UCSD-AML1 (cell line): ENCODE measurements around the gene ABCA7.

ENCODE experiments used
- DNase-seq: peaks from one replicate; lab custom pipeline; 2025; ENCODE audit not compliant: unreplicated experiment; lab: John Stamatoyannopoulos, UW

The ABCA7 gene

DNA sequence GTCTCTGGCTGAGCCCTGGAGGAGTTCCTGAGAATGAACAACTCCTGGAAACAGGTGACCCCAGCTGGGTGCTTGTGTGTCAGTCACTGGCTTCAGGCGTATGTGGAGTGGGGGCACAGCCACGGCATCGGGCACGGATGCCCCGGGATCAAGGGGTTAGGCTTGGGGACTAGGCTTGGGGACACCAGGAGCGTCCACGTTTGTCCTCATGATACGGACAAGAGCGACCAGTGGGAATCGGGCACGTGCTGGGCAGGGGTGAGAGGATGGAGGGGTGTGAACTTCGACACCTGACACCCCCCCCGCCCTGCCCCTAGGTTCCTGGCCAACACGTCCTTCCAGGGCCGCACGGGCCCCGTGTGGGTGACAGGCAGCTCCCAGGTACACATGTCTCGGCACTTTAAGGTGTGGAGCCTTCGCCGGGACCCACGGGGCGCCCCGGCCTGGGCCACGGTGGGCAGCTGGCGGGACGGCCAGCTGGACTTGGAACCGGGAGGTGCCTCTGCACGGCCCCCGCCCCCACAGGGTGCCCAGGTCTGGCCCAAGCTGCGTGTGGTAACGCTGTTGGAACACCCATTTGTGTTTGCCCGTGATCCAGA, 35.6 kb upstream of the ABCA7 start:
- DNase-seq, result no peak

DNA sequence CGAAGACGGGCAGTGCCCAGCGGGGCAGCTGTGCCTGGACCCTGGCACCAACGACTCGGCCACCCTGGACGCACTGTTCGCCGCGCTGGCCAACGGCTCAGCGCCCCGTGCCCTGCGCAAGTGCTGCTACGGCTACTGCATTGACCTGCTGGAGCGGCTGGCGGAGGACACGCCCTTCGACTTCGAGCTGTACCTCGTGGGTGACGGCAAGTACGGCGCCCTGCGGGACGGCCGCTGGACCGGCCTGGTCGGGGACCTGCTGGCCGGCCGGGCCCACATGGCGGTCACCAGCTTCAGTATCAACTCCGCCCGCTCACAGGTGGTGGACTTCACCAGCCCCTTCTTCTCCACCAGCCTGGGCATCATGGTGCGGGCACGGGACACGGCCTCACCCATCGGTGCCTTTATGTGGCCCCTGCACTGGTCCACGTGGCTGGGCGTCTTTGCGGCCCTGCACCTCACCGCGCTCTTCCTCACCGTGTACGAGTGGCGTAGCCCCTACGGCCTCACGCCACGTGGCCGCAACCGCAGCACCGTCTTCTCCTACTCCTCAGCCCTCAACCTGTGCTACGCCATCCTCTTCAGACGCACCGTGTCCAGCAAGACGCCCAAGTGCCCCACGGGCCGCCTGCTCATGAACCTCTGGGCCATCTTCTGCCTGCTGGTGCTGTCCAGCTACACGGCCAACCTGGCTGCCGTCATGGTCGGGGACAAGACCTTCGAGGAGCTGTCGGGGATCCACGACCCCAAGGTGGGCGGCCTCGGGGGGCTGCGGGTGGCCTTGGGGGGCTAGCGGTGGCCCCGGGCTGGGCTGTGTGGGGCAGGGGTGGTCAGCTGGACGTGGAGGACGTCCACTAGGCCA, 34.9 kb upstream of the ABCA7 start:
- no peak for DNase-seq

DNA sequence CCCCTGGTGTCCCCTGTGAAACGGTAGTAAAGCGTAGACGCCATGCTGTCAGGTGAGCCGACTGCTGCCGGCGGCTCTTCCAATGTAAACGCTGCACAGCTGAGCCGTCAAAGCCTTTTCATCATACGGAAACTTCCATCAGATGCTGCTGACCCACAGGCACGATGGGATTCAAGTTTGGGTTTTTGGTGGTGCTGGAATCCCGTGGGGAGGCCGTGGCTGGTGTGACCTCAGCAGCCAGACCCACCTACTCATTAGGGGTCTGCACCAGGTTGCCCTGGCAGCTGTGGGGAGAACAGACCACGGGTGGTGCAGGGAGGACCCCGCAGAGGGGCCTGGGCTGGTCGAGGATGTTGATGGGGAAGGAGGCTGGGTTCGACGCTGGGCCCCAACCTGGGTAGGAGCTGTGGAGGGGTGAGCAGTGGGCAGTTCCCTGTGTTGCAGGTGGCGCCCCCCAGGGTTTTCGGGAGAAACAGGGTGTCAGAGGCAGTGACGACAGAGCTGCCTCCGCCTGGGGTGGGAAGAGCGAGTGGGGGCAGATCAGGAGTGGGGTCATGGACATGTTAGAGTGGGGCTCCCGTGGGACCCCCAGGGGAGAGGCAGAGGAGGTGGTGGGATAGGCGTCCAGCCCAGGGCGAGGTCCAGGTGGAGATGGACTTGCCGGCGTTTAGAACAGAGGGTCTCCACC, 33.1 kb upstream of the ABCA7 start:
- no peak for DNase-seq

DNA sequence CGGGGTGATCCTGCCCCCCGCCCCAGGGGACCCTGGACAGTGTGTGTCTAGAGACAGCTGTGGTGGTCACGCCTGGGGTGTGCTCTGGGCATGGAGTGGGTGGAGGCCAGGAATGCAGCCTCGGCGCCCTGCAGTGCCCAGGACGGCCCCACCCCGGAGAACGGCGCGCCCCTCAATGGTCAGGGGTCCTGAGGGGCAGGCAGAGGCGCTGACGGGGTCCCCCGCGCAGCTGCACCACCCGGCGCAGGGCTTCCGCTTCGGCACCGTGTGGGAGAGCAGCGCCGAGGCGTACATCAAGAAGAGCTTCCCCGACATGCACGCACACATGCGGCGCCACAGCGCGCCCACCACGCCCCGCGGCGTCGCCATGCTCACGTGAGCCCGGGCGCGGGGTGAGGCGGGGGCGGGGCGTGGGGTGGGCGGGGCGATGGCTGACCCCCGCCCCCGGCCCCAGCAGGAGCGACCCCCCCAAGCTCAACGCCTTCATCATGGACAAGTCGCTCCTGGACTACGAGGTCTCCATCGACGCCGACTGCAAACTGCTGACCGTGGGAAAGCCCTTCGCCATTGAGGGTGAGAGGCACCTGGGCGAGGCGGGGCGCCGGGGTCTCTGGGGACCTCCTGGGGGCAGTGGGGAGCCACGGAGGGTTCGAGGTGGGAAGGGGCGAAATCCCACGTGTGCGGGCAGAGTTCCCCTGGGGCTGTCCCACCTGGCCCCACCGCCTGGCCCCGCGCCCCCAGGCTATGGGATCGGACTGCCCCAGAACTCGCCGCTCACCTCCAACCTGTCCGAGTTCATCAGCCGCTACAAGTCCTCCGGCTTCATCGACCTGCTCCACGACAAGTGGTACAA, 32.3 kb upstream of the ABCA7 start:
- no peak for DNase-seq

DNA sequence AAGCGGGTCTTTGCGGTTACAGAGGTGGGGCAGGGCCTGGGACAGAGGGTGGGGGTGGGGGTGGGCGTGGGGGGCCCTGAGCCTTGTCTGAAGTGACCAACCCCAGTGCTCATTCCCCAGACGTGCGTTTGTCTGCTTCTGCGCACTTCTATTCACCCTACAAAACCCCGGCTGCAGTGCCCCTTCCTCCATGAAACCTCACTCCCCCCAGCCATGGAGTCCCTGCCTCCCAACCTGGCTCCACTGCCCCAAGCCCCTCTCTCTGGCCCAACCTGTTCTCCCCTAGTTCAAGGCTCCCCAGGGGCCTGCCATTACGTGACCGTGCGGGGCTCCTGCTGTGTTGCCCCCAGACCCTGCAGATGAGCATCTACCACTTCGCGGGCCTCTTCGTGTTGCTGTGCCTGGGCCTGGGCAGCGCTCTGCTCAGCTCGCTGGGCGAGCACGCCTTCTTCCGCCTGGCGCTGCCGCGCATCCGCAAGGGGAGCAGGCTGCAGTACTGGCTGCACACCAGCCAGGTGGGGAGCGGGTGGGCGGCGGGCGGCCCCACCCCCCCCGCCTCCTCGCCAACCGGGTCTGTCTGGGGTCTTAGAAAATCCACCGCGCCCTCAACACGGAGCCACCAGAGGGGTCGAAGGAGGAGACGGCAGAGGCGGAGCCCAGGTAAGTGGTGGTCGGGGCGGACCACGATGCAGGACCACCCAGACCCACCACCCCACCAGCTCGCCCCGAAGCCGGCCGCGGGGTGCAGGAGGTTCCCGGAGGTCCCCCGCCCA, 31.5 kb upstream of the ABCA7 start:
- no peak for DNase-seq

DNA sequence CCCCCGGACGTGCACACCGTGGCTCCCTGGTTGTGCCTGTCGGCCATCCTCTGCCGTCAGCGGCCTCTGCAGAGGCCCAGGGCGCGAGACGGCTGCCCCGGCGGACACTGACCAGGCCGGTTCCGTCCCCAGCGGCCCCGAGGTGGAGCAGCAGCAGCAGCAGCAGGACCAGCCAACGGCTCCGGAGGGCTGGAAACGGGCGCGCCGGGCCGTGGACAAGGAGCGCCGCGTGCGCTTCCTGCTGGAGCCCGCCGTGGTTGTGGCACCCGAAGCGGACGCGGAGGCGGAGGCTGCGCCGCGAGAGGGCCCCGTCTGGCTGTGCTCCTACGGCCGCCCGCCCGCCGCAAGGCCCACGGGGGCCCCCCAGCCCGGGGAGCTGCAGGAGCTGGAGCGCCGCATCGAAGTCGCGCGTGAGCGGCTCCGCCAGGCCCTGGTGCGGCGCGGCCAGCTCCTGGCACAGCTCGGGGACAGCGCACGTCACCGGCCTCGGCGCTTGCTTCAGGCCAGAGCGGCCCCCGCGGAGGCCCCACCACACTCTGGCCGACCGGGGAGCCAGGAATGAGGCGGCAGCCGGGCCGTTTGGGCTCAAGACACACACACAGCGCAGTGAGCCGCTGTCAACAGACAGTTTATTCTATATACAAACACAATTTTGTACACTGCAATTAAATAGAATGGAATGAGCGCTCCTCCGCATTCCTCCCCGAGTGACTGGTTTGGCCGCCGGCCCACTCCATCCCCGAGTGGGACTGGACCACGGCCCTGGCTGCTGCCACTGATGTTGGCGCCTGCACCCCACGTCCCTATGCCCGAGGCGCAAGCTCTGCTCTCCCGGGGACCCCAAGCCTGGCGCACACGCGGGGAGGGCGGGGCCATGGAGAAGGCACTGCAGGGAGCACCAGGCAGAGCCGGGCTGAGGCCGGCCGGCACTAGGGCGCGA, 30.6 kb upstream of the ABCA7 start:
- DNase-seq, result no peak

DNA sequence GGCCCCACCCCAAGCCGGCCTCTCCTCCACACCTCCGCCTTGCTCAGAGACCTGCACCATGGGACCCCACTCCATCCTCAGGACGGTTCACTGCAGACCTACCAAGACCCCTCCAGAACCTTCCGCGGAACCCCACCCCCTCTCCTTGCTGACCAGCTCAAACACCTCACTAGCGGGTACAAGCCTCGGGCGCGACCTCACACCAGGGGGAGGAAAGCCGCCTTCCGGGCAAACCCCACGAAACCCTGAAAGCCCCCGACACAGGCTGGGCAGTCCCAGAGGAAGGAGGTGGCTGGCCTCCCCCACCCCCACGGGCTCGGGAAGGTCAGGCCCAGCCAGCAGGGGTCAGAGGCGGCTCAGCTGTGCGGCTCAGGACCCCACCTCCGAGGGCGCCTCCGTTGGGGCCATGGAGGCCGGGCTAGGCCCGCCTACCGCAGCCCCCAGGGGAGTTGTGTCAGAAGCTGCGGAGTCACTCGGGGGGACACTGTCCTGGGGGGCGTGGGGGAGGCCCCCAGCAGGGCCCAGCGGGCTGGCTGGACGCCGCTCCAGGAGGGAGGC, 29.8 kb upstream of the ABCA7 start:
- no peak for DNase-seq

DNA sequence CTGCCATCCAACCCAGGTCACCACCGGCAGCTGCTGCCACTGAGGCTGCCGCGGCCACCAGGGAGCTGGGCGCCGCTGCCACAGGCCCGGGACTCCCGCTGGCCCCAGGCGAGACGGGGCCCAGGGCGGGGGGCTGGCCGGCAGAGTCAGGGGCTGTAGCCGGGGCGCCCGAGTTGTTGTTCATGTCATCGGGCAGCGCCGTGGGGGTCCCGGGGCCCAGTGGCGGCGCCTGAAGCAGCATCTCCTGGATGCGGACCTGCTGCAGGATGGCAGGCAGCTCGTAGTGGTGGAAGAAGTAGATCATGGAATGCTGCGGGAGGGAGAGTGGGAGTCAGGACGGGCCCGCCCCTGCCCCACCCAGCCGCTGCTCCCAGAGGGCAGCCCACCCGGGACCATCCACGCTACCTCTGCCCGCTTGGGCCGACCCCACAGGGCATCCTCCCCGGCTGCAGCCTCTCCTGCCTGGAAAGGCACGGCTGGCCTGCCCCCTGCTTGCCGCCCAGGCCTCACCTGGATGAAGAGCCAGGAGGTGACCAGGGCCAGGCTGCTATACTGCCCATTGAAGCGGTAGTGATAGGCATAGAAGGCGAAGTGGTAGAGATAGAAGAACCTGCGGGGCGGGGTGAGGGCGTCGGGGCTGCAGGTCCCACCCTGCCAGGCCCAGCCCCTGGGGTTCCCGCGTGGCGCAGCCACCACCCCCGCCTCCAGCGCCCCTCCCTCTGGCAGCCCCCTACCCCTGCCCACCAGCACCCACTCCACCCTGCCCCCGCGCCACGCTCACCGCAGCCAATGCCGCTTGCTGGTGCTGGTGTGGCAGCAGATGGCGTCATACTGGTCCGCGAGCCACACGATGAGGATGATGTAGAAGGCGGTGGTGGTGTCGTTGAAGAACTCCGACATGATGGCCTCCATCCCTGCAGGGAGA, 29.1 kb upstream of the ABCA7 start:
- DNase-seq, result no peak

DNA sequence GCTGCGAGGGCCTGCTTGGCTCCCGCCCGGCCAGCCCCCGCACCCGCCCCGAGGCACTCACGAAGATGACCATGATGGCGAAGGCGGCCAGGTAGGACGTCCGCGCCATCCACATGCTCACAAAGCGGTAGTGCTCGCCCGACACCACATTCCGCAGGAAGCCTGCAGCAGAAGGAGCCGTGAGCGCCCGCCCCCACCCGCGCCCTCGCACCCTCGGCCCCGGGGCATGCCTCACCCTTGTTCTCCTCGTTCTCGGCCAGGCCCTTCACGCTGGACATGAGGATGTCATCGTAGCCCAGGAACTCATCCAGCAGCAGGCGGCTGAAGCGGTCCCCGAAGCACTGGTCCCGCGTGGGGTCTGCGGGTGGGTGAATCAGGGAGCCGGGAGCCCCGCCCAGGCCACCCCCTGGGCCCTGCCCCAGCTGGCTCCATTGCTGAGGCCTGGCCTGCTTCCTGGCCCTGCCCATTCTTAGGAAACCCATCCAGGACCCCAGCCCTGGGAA, 28.0 kb upstream of the ABCA7 start:
- no peak for DNase-seq

DNA sequence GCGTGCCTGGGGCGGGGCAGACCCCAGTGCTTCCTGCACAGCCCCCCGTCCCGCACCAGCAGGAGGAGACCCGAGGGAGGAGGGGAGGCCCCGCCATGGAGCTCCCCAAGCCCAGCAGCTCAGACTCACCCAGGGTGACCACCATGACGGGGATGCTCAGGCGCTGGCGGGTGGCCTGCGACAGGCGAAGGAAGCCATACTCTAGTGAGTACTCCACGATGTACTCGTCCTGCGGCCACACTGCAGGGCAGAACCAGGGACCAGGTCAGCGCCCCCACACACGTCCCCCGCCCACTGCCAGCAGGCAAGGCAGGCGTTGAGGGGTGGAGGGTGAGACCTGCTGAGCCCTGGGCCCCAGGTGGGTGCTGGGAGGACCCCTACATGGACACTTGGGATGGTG, 27.6 kb upstream of the ABCA7 start:
- DNase-seq, result no peak

DNA sequence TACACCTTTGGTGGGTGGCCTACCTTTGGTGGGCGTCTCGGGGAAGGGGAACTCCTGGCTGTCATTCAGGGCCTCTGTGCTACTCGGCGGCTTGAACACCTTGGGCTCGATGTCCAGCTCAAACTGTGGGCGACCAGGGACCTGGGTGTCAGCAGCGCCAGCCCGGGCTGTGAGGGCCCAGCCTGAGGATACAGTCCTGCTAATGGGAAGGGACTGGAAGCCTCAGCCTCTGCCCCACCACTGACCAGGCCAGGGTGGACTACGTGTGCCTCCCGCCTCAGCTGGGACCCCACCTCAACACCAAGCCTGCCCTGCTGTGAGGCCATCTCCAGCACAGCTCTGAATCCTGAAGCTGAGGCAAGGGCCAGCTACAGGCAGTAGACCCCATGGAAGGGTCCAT, 26.7 kb upstream of the ABCA7 start:
- no peak for DNase-seq

DNA sequence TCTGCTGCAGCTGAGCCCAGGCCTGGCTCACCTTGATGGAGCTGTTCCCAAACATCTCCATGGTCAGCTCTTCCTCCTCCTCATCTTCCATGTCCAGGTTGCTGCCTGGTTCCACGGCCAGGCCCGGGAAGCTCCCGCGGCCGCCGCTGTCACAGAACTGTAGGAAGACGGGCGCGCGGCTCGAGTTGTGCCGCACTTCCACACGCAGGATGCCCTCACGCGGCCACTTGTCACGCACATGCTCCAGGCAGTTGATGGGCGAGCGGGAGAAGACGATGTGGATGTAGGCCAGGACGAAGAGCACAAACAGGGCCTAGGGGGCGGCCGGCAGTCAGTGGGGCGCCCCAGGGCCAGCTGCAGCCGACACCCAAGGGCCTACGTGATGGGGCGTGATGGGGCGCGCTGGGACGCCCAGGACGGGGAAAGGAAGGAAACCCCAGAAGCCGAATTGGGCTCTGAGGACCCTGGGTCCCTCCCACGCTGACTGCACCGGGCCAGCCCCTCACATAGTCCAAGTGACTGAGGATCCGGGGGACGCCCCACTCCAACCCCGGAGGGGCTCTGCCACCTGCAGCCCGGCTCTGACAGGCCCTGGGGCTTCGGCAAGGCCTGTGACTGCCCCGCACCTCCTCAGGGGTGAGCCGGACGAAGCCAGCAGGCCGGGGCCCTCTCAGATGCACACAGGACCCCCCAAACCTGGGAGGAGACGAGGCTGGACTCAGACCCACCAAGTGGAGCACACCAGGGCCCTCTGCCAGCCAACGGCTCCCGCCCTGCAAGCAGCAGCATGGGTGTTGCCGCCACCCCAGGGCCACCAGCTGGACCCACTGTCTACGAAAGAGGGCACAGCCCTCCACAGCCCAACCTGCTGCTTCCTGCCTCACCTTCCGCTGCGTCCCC, 25.5 kb upstream of the ABCA7 start:
- DNase-seq, result no peak

DNA sequence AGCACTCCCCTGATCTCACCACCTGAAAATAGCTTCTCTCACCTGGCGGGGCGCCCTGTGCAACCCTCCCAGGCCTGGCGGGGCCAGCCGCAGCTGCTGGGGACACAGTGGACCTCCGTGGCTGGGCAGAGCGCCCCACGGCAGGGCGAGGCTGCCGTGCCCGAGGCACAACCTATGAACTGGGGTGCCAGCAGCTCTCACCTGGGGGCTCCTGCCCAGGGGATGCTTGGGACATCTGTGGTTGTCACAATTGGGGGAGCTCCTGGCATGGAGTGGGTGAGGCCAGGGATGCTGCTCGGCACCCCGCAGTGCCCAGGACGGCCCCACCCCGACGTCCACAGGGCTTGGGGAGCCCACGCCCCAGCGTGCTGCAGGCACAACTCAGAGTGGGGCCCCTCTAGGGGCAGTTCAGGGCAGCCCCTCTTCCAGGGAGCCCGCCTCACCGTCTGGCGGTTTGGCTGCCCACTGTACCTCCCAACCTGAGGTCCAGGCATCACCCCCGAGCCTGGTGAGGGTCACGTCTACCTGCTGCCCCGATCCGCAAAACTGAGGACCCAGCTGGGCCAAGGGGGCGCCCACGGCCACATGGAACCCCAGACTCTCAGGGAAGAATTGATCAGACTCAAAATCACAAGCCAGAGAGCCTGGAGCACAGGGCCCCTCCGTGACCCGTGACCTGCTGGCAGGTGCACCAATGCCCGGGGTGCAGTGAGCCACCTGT, 24.7 kb upstream of the ABCA7 start:
- DNase-seq, result no peak

DNA sequence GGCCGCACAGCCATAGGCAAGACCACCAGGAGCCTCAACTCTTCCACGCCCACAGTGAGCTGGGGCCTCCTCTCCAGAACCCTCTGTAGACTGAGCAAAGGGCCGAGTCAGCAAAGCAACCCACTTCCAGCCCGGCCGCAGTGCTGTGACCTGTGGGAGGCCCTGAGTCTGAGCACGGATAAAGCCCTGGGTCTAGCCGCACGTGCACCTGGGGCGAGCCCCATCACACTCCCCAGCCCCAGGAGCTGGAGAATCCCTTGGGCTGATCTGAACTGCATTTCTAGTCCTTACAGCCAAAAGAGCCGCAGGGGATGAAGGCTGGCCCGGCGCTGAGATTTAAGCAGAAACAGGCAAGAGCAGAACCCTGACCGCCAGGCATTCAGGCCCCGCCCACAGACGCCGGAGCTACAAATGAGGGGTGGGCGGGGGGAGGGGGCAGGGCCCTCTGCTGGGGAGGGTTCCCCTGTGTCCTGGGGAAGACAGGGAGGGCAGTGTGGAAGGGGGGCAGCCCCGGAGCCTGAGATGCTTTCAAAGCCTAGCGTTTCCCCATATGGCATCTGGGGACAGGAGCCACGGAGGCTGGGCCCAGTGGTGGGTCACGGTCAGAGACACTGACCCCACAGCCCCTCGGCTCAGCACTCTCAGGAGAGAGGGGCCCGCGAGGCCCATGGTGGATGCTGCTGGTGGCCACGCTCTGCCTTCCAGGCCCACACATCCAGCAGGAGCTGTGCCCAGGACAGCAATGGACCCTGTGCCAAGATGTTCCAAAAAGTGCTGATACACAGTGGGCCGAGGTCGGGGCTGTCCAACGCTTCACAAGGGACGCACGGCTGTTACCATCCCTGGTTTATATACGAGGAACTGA, 23.9 kb upstream of the ABCA7 start:
- DNase-seq, result no peak

DNA sequence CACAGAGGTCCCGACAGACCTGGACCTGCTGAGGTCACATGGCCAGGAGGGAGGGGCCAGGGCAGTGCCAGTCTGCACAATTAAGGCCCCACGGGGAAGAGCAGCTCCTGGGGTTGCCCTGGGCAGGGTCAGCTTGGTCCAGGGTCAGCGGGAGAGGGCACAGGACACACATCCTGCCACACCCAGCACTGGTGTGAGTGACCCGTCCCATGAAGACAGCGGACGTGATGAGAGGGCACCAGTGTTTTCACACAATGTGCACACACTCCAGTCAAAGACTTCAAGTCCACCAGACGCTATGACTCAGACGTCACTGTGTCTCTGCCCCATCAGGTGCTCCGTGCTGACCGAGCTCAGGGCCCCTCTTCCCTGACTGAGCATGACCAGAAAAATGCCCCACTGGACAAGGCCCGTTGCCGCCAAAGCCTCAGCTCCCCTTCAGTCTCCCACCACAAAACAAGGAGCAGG, 23.2 kb upstream of the ABCA7 start:
- DNase-seq, result no peak
